ENCODE data around the gene DMXL2.

GRCh38 chr15:51444112-51444511, 178.5 kb downstream of the DMXL2 start:
- TF ChIP-seq CTCF (IDR thresholded peaks at IDR 0.05; ENCODE audit: poor library complexity) (no peak), EZH2 (IDR thresholded peaks at IDR 0.05; ENCODE audit: borderline replicate concordance) (no peak), EZH2phosphoT487 (IDR thresholded peaks at IDR 0.05; ENCODE audit: low read depth, severe bottlenecking, unreplicated experiment) (no peak)

Measured in hepatocyte (in vitro differentiated cells).